Measurements from ENCODE around the gene HORMAD1.

- TF ChIP-seq CTCF (IDR thresholded peaks at IDR 0.05; ENCODE audit: insufficient read depth, low read length) (no peak), GABPA (IDR thresholded peaks at IDR 0.05; ENCODE audit: low read depth) (no peak)
Observed at GRCh38 chr1:150686275-150686674, 34.4 kb downstream of the HORMAD1 start.
